Measurements from ENCODE around the gene STRA8.
"Not testable (repeated sequence)": the region's sequence is repeated elsewhere in the genome, so short reads cannot be mapped to it uniquely, and the experiment has no call there.

Gene STRA8

GRCh38 chr7:135205850-135206249 is 27.8 kb upstream of the STRA8 start:
- DNase-seq: no peak

GRCh38 chr7:135206941-135207391 is 26.7 kb upstream of the STRA8 start:
- no peak for DNase-seq

GRCh38 chr7:135207406-135208101 is 26.1 kb upstream of the STRA8 start:
- peak; percentile 64 for DNase-seq

- peak; percentile 50 for DNase-seq
Observed at GRCh38 chr7:135208102-135208793, 25.4 kb upstream of the STRA8 start.

- no peak for DNase-seq
Observed at GRCh38 chr7:135209225-135209834, 24.3 kb upstream of the STRA8 start.

- DNase-seq: peak; percentile 42
Observed at GRCh38 chr7:135210888-135211178, 22.8 kb upstream of the STRA8 start.

- DNase-seq: peak; percentile 89
Observed at GRCh38 chr7:135211179-135211945, 22.3 kb upstream of the STRA8 start, which contains the start of gene WDR91. Gene WDR91 (minus strand): TSS chr7:135211526. CDS start chr7:135211502, 24 bp downstream.

GRCh38 chr7:135211946-135212685 is 21.5 kb upstream of the STRA8 start:
- DNase-seq: not testable (repeated sequence)

- DNase-seq: no peak
Observed at GRCh38 chr7:135213831-135214230, 19.8 kb upstream of the STRA8 start.

- DNase-seq: no peak
Observed at GRCh38 chr7:135215180-135215579, 18.5 kb upstream of the STRA8 start.

GRCh38 chr7:135215698-135216097 is 17.9 kb upstream of the STRA8 start:
- no peak for DNase-seq

GRCh38 chr7:135217645-135218509 is 15.8 kb upstream of the STRA8 start:
- no peak for DNase-seq

GRCh38 chr7:135224027-135224426 is 9.6 kb upstream of the STRA8 start:
- no peak for DNase-seq

GRCh38 chr7:135231686-135232085 is 2.0 kb upstream of the STRA8 start:
- no peak for DNase-seq

GRCh38 chr7:135232087-135232486 is 1.6 kb upstream of the STRA8 start:
- no peak for DNase-seq

- peak; percentile 25 for DNase-seq
Observed at GRCh38 chr7:135232720-135233119, 918 bp upstream of the STRA8 start.

GRCh38 chr7:135234095-135234494 is 457 bp downstream of the STRA8 start:
- not testable (repeated sequence) for DNase-seq

GRCh38 chr7:135234727-135235126 is 1.1 kb downstream of the STRA8 start:
- no peak for DNase-seq

- no peak for DNase-seq
Observed at GRCh38 chr7:135235841-135236240, 2.2 kb downstream of the STRA8 start.

- no peak for DNase-seq
Observed at GRCh38 chr7:135236727-135237126, 3.1 kb downstream of the STRA8 start.

GRCh38 chr7:135238112-135238744 is 4.6 kb downstream of the STRA8 start:
- peak; percentile 20 for DNase-seq
